OCI-LY1 (cell line): Measurements from ENCODE around the gene CDC25C.
"Not testable (repeated sequence)": the region's sequence is repeated elsewhere in the genome, so short reads cannot be mapped to it uniquely, and the experiment has no call there.

Source experiments
- H2AFZ ChIP-seq: fragments of 200-600 bp; sonication (generic), shearing (Covaris generic); 2 replicates; pipeline ENCODE4 v1.6.0; 2014; ENCODE audit warnings: antibody characterized with exemption, mild to moderate bottlenecking, low read length
- H3F3A ChIP-seq: fragments of 200-600 bp; sonication (generic), shearing (Covaris generic); 2 replicates; pipeline ENCODE4 v1.6.0; 2014; ENCODE audit warnings: mild to moderate bottlenecking, antibody characterized with exemption, low read length, moderate library complexity; ENCODE audit not compliant: insufficient read depth
- H3K27ac ChIP-seq: fragments of 200-600 bp; sonication (generic); 2 replicates; pipeline ENCODE4 v1.5.1; 2014; ENCODE audit warnings: low read length, mixed run types, mild to moderate bottlenecking, low read depth; ENCODE audit not compliant: poor library complexity, severe bottlenecking
- H3K27me3 ChIP-seq: fragments of 200-600 bp; sonication (generic); 2 replicates; pipeline ENCODE4 v1.6.0; 2014; ENCODE audit warnings: antibody characterized with exemption, mild to moderate bottlenecking, low read length, moderate library complexity; ENCODE audit not compliant: insufficient read depth
- H3K36me3 ChIP-seq: fragments of 200-600 bp; sonication (generic); 2 replicates; pipeline ENCODE4 v1.6.1; 2014; ENCODE audit warnings: mild to moderate bottlenecking, antibody characterized with exemption, low read length, moderate library complexity, mixed read lengths; ENCODE audit not compliant: insufficient read depth
- H3K4me1 ChIP-seq: fragments of 200-600 bp; sonication (generic); 2 replicates; pipeline ENCODE4 v1.5.1; 2014; ENCODE audit warnings: mild to moderate bottlenecking, low read length, moderate library complexity; ENCODE audit not compliant: insufficient read depth, severe bottlenecking
- H3K4me2 ChIP-seq: fragments of 200-600 bp; sonication (generic), shearing (Covaris generic); 2 replicates; pipeline ENCODE4 v1.6.1; 2014; ENCODE audit warnings: low read length
- H3K4me3 ChIP-seq: fragments of 200-600 bp; sonication (generic); 2 replicates; pipeline ENCODE4 v1.5.1; 2014; ENCODE audit warnings: low read length, low read depth, mild to moderate bottlenecking, mixed read lengths; ENCODE audit not compliant: poor library complexity, severe bottlenecking
- H3K79me2 ChIP-seq: fragments of 200-600 bp; shearing (Covaris generic); 2 replicates; pipeline ENCODE4 v1.6.1; 2016; ENCODE audit warnings: mixed run types, low read length, mixed read lengths; ENCODE audit not compliant: insufficient read depth
- H3K9ac ChIP-seq: fragments of 200-600 bp; sonication (generic), shearing (Covaris generic); 2 replicates; pipeline ENCODE4 v1.6.1; 2014; ENCODE audit warnings: mild to moderate bottlenecking, low read length, mixed read lengths
- H3K9me2 ChIP-seq: fragments of 200-600 bp; sonication (generic), shearing (Covaris generic); 2 replicates; pipeline ENCODE4 v1.6.1; 2014; ENCODE audit warnings: low read depth, mild to moderate bottlenecking, low read length, mixed read lengths
- H3K9me3 ChIP-seq: fragments of 200-600 bp; shearing (Covaris generic); 2 replicates; pipeline ENCODE4 v1.6.1; 2014; ENCODE audit warnings: low read length, mixed read lengths
- H4K20me1 ChIP-seq: fragments of 200-600 bp; sonication (generic), shearing (Covaris generic); 2 replicates; pipeline ENCODE4 v1.6.0; 2016; ENCODE audit warnings: mild to moderate bottlenecking, low read length; ENCODE audit not compliant: insufficient read depth
- CTCF ChIP-seq: fragments of 200-600 bp; sonication (generic), shearing (Covaris generic); IDR thresholded peaks from 2 replicates; pipeline ENCODE4 v1.5.1; 2017; ENCODE audit warnings: mild to moderate bottlenecking, antibody characterized with exemption, low read length, moderate library complexity, mixed read lengths
- EZH2 ChIP-seq: fragments of 200-600 bp; sonication (generic), shearing (Covaris generic); IDR thresholded peaks from 2 replicates; pipeline ENCODE4 v1.8.0; 2017; ENCODE audit warnings: borderline replicate concordance, mixed run types, mild to moderate bottlenecking, antibody characterized with exemption, low read length, moderate library complexity, mixed read lengths

The CDC25C gene

DNA sequence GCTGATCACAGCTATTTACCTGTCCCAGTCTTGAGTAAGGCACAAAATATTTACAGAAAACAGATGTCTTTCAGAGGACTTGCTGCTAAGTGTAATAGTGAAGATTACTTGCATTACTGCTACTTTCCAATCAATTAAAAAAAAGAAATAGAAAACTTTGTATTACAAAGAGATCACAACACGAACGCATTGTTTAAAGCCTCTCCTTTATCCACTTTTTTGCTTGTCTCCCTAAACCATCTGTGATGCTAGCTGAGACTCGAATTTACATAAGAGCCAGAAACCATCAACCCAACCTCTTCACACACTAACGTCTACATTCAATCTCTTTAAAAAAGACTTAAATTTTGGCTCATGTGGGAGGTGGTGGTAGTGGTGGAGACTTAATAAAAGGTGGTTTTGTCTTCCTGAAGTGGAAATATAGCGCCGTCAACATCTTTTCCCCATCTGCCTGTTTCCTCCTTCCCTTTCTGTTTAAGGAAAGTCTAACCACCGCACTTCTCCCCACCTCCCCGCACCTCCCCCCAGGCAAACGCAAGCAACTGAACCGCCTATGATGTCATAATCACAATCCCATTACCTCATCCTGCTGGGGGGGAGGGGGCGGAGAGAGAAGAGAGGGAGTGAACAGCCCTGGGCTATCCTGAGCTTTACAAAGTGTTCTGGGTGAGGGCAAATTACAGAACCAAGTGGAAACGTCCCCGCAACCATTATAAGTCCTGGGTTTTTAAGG, 5.5 kb upstream of the CDC25C start:
- peak overlapping the region; percentile 88 for H3K4me3 ChIP-seq
- H3K9me2 ChIP-seq: no peaks in the 10 kb centered on the region
- peak overlapping the region; percentile 57; the same call in 1 of the 2 replicates for H2AFZ ChIP-seq
- peak overlapping the region; percentile 82 for H3K9ac ChIP-seq
- peak overlapping the region; percentile 76 for H3K27ac ChIP-seq
- H3K36me3 ChIP-seq: peaks cover 22% of the 10 kb centered on the region; the same call in 1 of the 2 replicates
- no peaks in the 10 kb centered on the region for H3F3A ChIP-seq
- no peaks in the 10 kb centered on the region for H4K20me1 ChIP-seq
- no peaks in the 10 kb centered on the region for H3K9me3 ChIP-seq
- H3K4me2 ChIP-seq: peak overlapping the region; percentile 99
- H3K4me1 ChIP-seq: peaks cover 40% of the 10 kb centered on the region
- TF ChIP-seq CTCF (no peak), EZH2 (no peak)
- H3K79me2 ChIP-seq: peaks cover 23% of the 10 kb centered on the region
- no peaks in the 10 kb centered on the region for H3K27me3 ChIP-seq

DNA sequence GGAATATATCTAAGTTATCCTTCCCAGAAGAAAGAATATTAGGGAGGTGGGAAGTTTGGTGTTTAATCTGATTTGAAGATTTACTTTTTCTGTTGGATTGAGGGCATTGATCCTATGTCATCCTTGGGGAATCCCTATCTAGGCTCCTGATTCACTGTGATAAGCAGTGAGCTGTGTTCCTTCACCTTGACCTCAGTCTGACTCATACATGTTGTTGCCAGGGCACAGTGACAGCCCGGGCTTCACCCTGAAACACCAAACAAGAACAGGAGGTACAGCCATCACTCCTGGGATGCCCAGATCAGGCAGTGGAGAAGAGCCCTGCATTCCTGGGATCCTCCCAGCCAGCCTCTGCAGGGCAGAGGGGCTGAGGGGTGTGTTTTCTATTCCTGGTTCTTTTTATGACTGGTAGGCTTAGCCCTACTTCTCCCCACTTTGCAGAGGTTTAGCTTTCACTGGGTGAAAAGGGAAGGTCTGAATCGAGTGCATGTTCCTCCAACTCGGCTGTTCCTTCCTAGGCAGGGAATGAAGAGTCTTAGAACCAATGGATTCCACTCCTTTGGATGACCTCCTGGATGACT, 3.4 kb upstream of the CDC25C start:
- Histone ChIP-seq H3K9ac (no peak overlapping the region), H3K4me2 (no peak overlapping the region)

DNA sequence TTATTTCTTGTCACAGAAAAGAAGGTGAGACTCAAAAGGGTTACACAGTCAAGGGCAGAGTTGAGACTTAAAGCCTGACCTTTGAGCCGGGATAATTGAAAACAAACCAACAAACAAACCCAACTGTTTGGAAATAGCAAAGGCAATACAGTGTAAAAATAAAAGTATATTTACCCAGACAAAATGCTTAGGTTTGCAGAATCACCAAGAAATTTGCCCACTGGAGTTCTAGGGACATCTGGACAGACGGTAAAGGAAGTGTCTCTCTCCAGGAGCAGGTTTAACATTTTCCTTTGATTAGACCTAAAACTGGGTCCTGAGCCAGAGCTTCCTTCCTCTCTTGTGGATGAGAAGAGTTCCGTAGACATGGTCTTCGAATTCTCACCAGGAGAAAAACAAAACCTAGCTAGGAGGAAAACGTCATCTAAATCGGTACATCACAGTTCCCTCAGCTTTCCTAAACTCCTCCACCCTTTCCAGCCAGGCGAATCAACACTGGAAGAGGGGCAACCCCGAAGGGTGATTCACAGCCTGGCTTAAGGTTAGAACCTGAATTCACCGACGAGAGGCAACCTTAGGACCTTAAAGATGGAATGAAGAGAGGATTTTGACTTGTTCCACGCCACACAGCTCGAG, 673 bp downstream of the CDC25C start:
- H3K9me2 ChIP-seq: no peaks in the 10 kb centered on the region
- H3K4me3 ChIP-seq: peak overlapping the region; percentile 84
- H3K79me2 ChIP-seq: peaks cover 8% of the 10 kb centered on the region; the same call in 1 of the 2 replicates
- H3K9ac ChIP-seq: peak overlapping the region; percentile 89
- TF ChIP-seq CTCF: no peak
- TF ChIP-seq EZH2: no peak
- peaks cover 25% of the 10 kb centered on the region for H3K4me1 ChIP-seq
- H3K36me3 ChIP-seq: peaks cover 10% of the 10 kb centered on the region; the same call in 1 of the 2 replicates
- no peaks in the 10 kb centered on the region for H4K20me1 ChIP-seq
- no peaks in the 10 kb centered on the region for H3K27me3 ChIP-seq
- H3K9me3 ChIP-seq: no peaks in the 10 kb centered on the region
- H3F3A ChIP-seq: no peaks in the 10 kb centered on the region
- H3K4me2 ChIP-seq: peak overlapping the region; percentile 97
- peak overlapping the region; percentile 63 for H3K27ac ChIP-seq
- H2AFZ ChIP-seq: 0 out of 2 replicates have a peak overlapping the region, but pooled peaks have one; percentile 15

More for the DNA sequence above, 3.4 kb upstream of the CDC25C start:
- Histone ChIP-seq H3K27ac (no peak overlapping the region), H3K79me2 (peaks cover 23% of the 10 kb centered on the region), H3F3A (no peaks in the 10 kb centered on the region), H3K27me3 (no peaks in the 10 kb centered on the region), H3K9me2 (no peaks in the 10 kb centered on the region), H3K4me3 (no peak overlapping the region), H2AFZ (no peak overlapping the region), H3K4me1 (peaks cover 44% of the 10 kb centered on the region), H4K20me1 (no peaks in the 10 kb centered on the region), H3K9me3 (no peaks in the 10 kb centered on the region), H3K36me3 (peaks cover under 1% of the 10 kb centered on the region; the same call in 1 of the 2 replicates)
- TF ChIP-seq CTCF (no peak), EZH2 (no peak)

- H3K9me2 ChIP-seq, H3K27me3 ChIP-seq, H3K27ac ChIP-seq, H3K79me2 ChIP-seq, H3K4me2 ChIP-seq, H4K20me1 ChIP-seq, H3F3A ChIP-seq, H3K9me3 ChIP-seq, H3K4me1 ChIP-seq, H3K9ac ChIP-seq, H3K4me3 ChIP-seq, H2AFZ ChIP-seq: not testable (repeated sequence)
- peaks cover 51% of the 10 kb centered on the region for H3K36me3 ChIP-seq
Observed at GRCh38 chr5:138318211-138318610, 13.4 kb downstream of the CDC25C start.
